GM21360 (cell line): ENCODE data around the gene ECSCR.
"Not testable (repeated sequence)": the region's sequence is repeated elsewhere in the genome, so short reads cannot be mapped to it uniquely, and the experiment has no call there.

ENCODE experiments used
- ATAC-seq: cut with Tn5 transposase; IDR thresholded peaks from one replicate; pipeline ENCODE4 v1.9.1; 2021; ENCODE audit warnings: mild to moderate bottlenecking, moderate library complexity; ENCODE audit not compliant: unreplicated experiment

Gene ECSCR

GRCh38 chr5:139446956-139447779 is 15.4 kb downstream of the ECSCR start:
- peak; percentile 63 for ATAC-seq

- no peak for ATAC-seq
These were observed 17.0 kb downstream of the ECSCR start for GRCh38 chr5:139445325-139446170.

- ATAC-seq = no peak
These were observed 18.6 kb downstream of the ECSCR start for GRCh38 chr5:139443831-139444453.

- ATAC-seq = not testable (repeated sequence)
These were observed 22.1 kb downstream of the ECSCR start for GRCh38 chr5:139440416-139440815.

- peak; percentile 92 for ATAC-seq
These were observed 23.3 kb downstream of the ECSCR start, which contains the start of gene DNAJC18 for GRCh38 chr5:139439013-139439903. TSS of gene DNAJC18 (minus strand) at chr5:139439525. CDS start at chr5:139439445, 80 bp downstream.

GRCh38 chr5:139438707-139439012 is 23.9 kb downstream of the ECSCR start:
- no peak for ATAC-seq

GRCh38 chr5:139435676-139436075 is 26.9 kb downstream of the ECSCR start:
- no peak for ATAC-seq

- no peak for ATAC-seq
These were observed 30.8 kb downstream of the ECSCR start for GRCh38 chr5:139431706-139432105.

GRCh38 chr5:139430015-139430414 is 32.5 kb downstream of the ECSCR start:
- no peak for ATAC-seq

GRCh38 chr5:139426203-139426885 is 36.2 kb downstream of the ECSCR start:
- no peak for ATAC-seq

- no peak for ATAC-seq
These were observed 37.0 kb downstream of the ECSCR start for GRCh38 chr5:139425497-139425896.

- ATAC-seq = no peak
These were observed 40.1 kb downstream of the ECSCR start for GRCh38 chr5:139422307-139422893.

- no peak for ATAC-seq
These were observed 43.0 kb downstream of the ECSCR start for GRCh38 chr5:139419226-139420192.

GRCh38 chr5:139418793-139419192 is 43.8 kb downstream of the ECSCR start:
- no peak for ATAC-seq

GRCh38 chr5:139417214-139417613 is 45.3 kb downstream of the ECSCR start:
- no peak for ATAC-seq

- ATAC-seq = no peak
These were observed 45.9 kb downstream of the ECSCR start for GRCh38 chr5:139416651-139417050.

- ATAC-seq = no peak
These were observed 46.7 kb downstream of the ECSCR start for GRCh38 chr5:139415869-139416268.

- no peak for ATAC-seq
These were observed 47.2 kb downstream of the ECSCR start for GRCh38 chr5:139415221-139415861.
